ENCODE measurements around the gene JPH3.

- no peak for TF ChIP-seq CTCF (IDR thresholded peaks at IDR 0.05; ENCODE audit: low read depth, low read length, poor library complexity, severe bottlenecking)
- TF ChIP-seq EZH2phosphoT487 (IDR thresholded peaks at IDR 0.05; ENCODE audit: borderline replicate concordance, low read length) = no peak
Measured at GRCh38 chr16:87575027-87575804, 27.1 kb upstream of the JPH3 start.

Measured in DOHH2 (cell line).